Erythroblast (primary cell): Measurements from ENCODE around the gene IL10RA.

ENCODE experiments used
- GATA1 ChIP-seq: IDR thresholded peaks from 2 replicates; pipeline ENCODE4 v1.6.1; 2011; ENCODE audit warnings: low read depth, mild to moderate bottlenecking, control low read depth, low read length, moderate library complexity
- POLR2A ChIP-seq: IDR thresholded peaks from 2 replicates; pipeline ENCODE4 v1.6.1; 2011; ENCODE audit warnings: mild to moderate bottlenecking, low read length

- TF ChIP-seq POLR2A (no peak), GATA1 (no peak)
Observed at GRCh38 chr11:117996058-117996457, 9.9 kb downstream of the IL10RA start.
